Panc1 (cell line): ENCODE results near the gene SLC17A5. TPM values are rescaled to one million over a fixed set of nuclear protein-coding genes. Genes with fewer than 3 reads are reported as not detected.
A peak's percentile ranks its signal among the peaks of the same experiment; 100 is the strongest.
"Not testable (repeated sequence)": the region's sequence is repeated elsewhere in the genome, so short reads cannot be mapped to it uniquely, and the experiment has no call there.

ENCODE experiments used
- ATAC-seq: fragments of 200-7000 bp; cut with Tn5 transposase; 2 replicates; pipeline ENCODE4 v1.9.1; 2020; ENCODE audit warnings: mild to moderate bottlenecking, moderate library complexity
- BruUV-seq: library from RNA; stranded (reverse); fragments of 400-500 nt; replicated peaks from 2 replicates; lab custom pipeline; 2021; lab: Mats Ljungman, UMichigan
- CTCF ChIA-PET: fragments of 300-600 bp; sonication (Branson Sonifier 250); formaldehyde crosslinking; loops from one replicate; lab custom pipeline; 2022; ENCODE audit warnings: antibody characterized with exemption; lab: Charles Lee
- POLR2A ChIA-PET: fragments of 300-600 bp; sonication (Branson Sonifier 250); formaldehyde crosslinking; loops from one replicate; lab custom pipeline; 2022; ENCODE audit warnings: antibody characterized with exemption; lab: Charles Lee
- DNase-seq: peaks from one replicate; pipeline ENCODE4 v3.0.0-alpha.2; 2010; ENCODE audit warnings: low read depth, low spot score
- H3K27ac ChIP-seq: 2 replicates; pipeline ENCODE4 v1.5.1; 2011; ENCODE audit warnings: mild to moderate bottlenecking, low read length, inconsistent platforms
- H3K27me3 ChIP-seq: fragments of 200-500 bp; sonication (Bioruptor generic); 2 replicates; pipeline ENCODE4 v1.6.0; 2014; ENCODE audit warnings: low read length, inconsistent platforms; ENCODE audit not compliant: control insufficient read depth, insufficient read depth
- H3K36me3 ChIP-seq: fragments of 200-500 bp; sonication (Bioruptor generic); 2 replicates; pipeline ENCODE4 v1.5.1; 2014; ENCODE audit warnings: inconsistent platforms, mild to moderate bottlenecking, low read length, moderate library complexity; ENCODE audit not compliant: control insufficient read depth, insufficient read depth
- H3K4me1 ChIP-seq: 2 replicates; pipeline ENCODE4 v1.5.1; 2011; ENCODE audit warnings: inconsistent platforms, mild to moderate bottlenecking, low read length, moderate library complexity; ENCODE audit not compliant: control insufficient read depth, insufficient read depth
- H3K4me3 ChIP-seq, 2 experiments: 2 replicates each; pipeline ENCODE4 v1.5.1; 2011 to 2012; ENCODE audit warnings: low read depth in 2 of 2, low read length in 2 of 2, mild to moderate bottlenecking in 2 of 2, inconsistent platforms in 1 of 2, moderate library complexity in 1 of 2
- H3K9me3 ChIP-seq: fragments of 200-500 bp; sonication (Bioruptor generic); 2 replicates; pipeline ENCODE4 v1.5.1; 2014; ENCODE audit warnings: low read depth, mild to moderate bottlenecking, inconsistent platforms, low read length, moderate library complexity; ENCODE audit not compliant: control insufficient read depth, insufficient read depth
- CTCF ChIP-seq: fragments of 450-650 bp; IDR thresholded peaks from 2 replicates; pipeline ENCODE4 v1.5.1; 2017; ENCODE audit warnings: mild to moderate bottlenecking
- POLR2AphosphoS5 ChIP-seq: IDR thresholded peaks from 2 replicates; pipeline ENCODE4 v1.6.1; 2012; ENCODE audit warnings: mild to moderate bottlenecking, low read depth, low read length, moderate library complexity
- REST ChIP-seq, 2 experiments: IDR thresholded peaks; 2 replicates each; pipeline ENCODE4 v1.6.1; 2011 to 2012; ENCODE audit warnings: low read depth in 2 of 2, control low read depth in 1 of 2, low read length in 1 of 2, mild to moderate bottlenecking in 1 of 2, moderate library complexity in 1 of 2; ENCODE audit not compliant: insufficient read depth in 1 of 2
- TCF7L2 ChIP-seq: IDR thresholded peaks from 2 replicates; pipeline ENCODE4 v1.6.1; 2011; ENCODE audit warnings: mild to moderate bottlenecking, low read depth, low read length, inconsistent platforms
- in situ Hi-C: cut with HindIII; loops from 2 replicates; pipeline ENCODE4 v1.10.0; 2016; ENCODE audit warnings: low sequenced_read_pairs, low pct_unique_long_range_greater_than_20kb
- intact Hi-C: fragments of 100-400 bp; cut with micrococcal nuclease; formaldehyde crosslinking; loops from one replicate; pipeline ENCODE4 v1.10.0; 2022; ENCODE audit not compliant: unreplicated experiment
- total RNA-seq: library from RNA; stranded (reverse); gene quantifications from one replicate; pipeline ENCODE4 v1.2.1, GENCODE V29; 2021; ENCODE audit not compliant: unreplicated experiment

Gene SLC17A5
- total RNA-seq, 1 experiment from 2014 or later: 20.6 TPM

- CTCF ChIA-PET: no interaction called here
- ATAC-seq: no peak
- H3K36me3 ChIP-seq: no peaks in the 10 kb centered on the region
- TF ChIP-seq REST (IDR thresholded peaks at IDR 0.05; ENCODE audit: insufficient read depth in 1 of 2, low read depth in 2 of 2, low read length in 1 of 2): no peak
- TF ChIP-seq TCF7L2: 0 out of 2 replicates have a peak, but pooled peaks have one; percentile 47
- TF ChIP-seq POLR2AphosphoS5: no peak
- in situ Hi-C loops: no loop called here
- peak overlapping the region; percentile 89 for H3K27ac ChIP-seq
- no peaks in the 10 kb centered on the region for H3K9me3 ChIP-seq
- POLR2A ChIA-PET: interaction anchor here (0.6 to 0.9 kb wide), 2 partner anchors 40 to 46 kb away, joined by 5 read pairs; no protein-coding TSS in a partner anchor
- no peak for DNase-seq
- H3K4me1 ChIP-seq: peaks cover 46% of the 10 kb centered on the region
- no peaks in the 10 kb centered on the region for H3K27me3 ChIP-seq
- BruUV-seq: no TSS peak
- no peak overlapping the region for H3K4me3 ChIP-seq
- intact Hi-C loops: no loop called here
These were observed 93.5 kb downstream of the SLC17A5 start for GRCh38 chr6:73560182-73560732.

- not testable (repeated sequence) for ATAC-seq
These were observed 94.4 kb downstream of the SLC17A5 start for GRCh38 chr6:73559399-73559794.

GRCh38 chr6:73558624-73559398, 95.0 kb downstream of the SLC17A5 start:
- in situ Hi-C loops: no loop called here
- DNase-seq: no peak
- POLR2A ChIA-PET: interaction anchor here (0.5 to 1.1 kb wide), 3 partner anchors 11 to 26 kb away, joined by 3 to 6 read pairs (median 5); no protein-coding TSS in a partner anchor
- no peak overlapping the region for H3K4me3 ChIP-seq
- peaks cover 45% of the 10 kb centered on the region for H3K4me1 ChIP-seq
- H3K27me3 ChIP-seq: no peaks in the 10 kb centered on the region
- H3K36me3 ChIP-seq: no peaks in the 10 kb centered on the region
- CTCF ChIA-PET: interaction anchor here (0.6 to 0.9 kb wide), 2 partner anchors 14 to 41 kb away, joined by 4 to 5 read pairs; no protein-coding TSS in a partner anchor
- intact Hi-C loops: no loop called here
- no TSS peak for BruUV-seq
- peak overlapping the region; percentile 80 for H3K27ac ChIP-seq
- no peaks in the 10 kb centered on the region for H3K9me3 ChIP-seq
- peak; percentile 17; the same call in 1 of the 2 replicates for ATAC-seq
- TF ChIP-seq POLR2AphosphoS5 (no peak), CTCF (no peak), TCF7L2 (no peak)

More at GRCh38 chr6:73559399-73559794, 94.4 kb downstream of the SLC17A5 start:
- Histone ChIP-seq H3K4me1 (peaks cover 45% of the 10 kb centered on the region), H3K27ac (peak overlapping the region; percentile 80)
- POLR2A ChIA-PET: interaction anchor here (1.0 kb wide), 1 partner anchor 21 kb away, joined by 5 read pairs; no protein-coding TSS in a partner anchor
- in situ Hi-C loops, intact Hi-C loops, H3K27me3 ChIP-seq, H3K9me3 ChIP-seq, H3K36me3 ChIP-seq, BruUV-seq, CTCF ChIA-PET, H3K4me3 ChIP-seq, DNase-seq: not testable (repeated sequence)
